Activated T-cell treated with anti-CD3 and anti-CD28 coated beads for 4 hours (primary cell): ENCODE results near the gene NR6A1.

Experiments used
- DNase-seq: peaks from one replicate; pipeline ENCODE4 v3.0.0-alpha.2; 2020

The NR6A1 gene

GRCh38 chr9:124794902-124795491 is 23.9 kb upstream of the NR6A1 start:
- DNase-seq = no peak

- DNase-seq = no peak
These were observed 22.0 kb upstream of the NR6A1 start for GRCh38 chr9:124793015-124793541.

- DNase-seq = no peak
These were observed 21.3 kb upstream of the NR6A1 start for GRCh38 chr9:124792257-124793014.

DNA sequence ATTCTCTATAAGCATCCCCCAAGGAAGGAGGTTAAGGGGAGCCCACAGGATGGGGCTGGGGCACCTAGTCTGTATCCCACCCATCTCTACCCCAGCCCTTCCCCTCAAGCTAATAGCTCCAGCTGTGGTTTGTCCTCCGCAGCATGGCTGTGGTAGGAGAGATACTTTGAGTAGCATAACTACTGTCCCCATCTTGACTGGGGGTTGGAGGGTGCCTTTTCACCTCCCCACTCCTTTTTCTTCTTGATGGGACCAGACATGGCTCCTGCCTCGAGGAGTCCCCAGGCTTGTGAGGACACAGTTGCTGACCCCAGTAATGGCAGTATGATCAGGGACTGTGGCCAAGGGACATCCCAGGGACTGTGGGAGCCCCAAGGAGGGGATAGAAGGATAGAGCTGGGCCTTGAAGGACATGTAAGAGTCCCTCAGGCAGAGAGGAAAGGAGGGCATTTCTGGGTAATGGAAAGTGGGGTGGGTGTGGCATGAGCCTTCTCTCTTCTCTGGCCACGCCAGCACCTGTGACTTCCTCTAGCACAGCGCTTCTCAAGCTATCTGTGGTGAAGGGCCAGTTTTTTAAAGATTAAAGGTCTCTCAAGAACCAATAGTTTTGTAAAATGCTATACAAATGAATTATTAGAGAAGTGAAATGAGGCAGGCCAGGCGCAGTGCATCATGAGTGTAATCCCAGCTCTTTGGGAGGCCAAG is 19.8 kb upstream of the NR6A1 start:
- no peak for DNase-seq

DNA sequence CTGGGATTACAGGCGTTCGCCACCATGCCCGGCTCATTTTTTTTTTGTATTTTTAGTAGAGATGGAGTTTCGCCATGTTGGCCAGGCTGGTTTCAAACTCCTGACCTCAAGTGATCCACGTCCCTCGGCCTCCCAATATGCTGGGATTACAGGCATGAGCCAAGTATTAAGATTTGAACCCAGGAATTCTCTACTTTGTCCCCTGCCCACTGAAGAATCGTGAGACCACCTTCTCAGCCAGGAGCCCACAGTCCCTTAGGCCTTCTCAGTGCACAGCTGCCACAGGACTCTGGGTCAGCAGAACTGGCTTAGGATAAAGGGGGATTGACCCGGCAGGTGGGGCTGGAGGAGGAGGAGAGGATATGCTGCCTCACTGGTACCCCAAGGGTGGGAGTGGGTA is 19.2 kb upstream of the NR6A1 start:
- no peak for DNase-seq

GRCh38 chr9:124789531-124789930 is 18.4 kb upstream of the NR6A1 start:
- DNase-seq = no peak

DNA sequence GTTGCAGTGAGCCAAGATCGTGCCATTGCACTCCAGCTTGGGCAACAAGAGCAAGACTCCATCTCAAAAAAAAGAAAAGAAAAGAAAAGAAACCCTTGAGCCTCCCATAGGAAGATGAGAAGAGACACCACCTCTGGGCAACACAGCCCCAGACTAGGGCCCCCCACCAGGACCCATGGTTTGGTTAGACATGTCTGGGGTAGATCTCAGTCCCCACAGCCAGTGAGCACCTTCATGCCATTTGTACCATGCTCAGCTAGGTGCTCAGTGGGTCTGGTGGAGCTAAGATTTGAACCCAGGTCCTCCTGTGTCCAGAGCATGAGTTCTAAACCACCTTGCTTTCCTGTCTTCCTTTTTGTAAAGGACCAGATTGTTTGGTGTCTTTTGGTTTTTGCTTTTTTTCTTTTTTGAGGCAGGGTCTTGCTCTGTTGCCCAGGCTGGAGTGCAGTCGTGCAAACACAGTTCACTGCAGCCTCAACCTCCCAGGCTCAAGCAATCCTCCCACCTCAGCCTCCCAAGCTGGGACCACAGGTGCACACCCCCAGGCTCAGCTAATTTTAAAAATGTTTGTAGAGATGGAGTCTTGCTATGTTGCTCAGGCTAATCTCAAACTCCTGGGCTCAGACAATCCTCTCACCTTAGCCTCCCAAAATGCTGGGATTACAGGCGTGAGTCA is 17.6 kb upstream of the NR6A1 start:
- no peak for DNase-seq

- DNase-seq = no peak
These were observed 15.9 kb upstream of the NR6A1 start for GRCh38 chr9:124786881-124787573.

DNA sequence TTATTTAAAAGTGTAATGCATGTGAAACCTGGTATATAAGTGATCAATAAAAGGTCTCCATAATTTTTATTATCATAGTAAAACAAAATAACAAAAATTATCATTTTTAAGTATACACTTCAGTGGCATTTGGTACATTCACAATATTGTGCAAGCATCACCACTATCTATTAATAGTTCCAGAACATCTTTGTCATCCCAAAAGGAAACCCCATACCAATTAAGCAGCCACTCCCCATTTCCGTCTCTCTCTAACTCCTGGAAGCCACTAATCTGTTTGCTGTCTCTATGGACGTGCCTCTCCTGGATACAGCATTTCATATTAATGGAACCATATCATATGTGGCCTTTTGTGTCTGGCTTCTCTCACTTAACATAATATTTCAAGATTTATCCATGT is 13.4 kb upstream of the NR6A1 start:
- no peak for DNase-seq

GRCh38 chr9:124783830-124784229 is 12.7 kb upstream of the NR6A1 start:
- DNase-seq = no peak

DNA sequence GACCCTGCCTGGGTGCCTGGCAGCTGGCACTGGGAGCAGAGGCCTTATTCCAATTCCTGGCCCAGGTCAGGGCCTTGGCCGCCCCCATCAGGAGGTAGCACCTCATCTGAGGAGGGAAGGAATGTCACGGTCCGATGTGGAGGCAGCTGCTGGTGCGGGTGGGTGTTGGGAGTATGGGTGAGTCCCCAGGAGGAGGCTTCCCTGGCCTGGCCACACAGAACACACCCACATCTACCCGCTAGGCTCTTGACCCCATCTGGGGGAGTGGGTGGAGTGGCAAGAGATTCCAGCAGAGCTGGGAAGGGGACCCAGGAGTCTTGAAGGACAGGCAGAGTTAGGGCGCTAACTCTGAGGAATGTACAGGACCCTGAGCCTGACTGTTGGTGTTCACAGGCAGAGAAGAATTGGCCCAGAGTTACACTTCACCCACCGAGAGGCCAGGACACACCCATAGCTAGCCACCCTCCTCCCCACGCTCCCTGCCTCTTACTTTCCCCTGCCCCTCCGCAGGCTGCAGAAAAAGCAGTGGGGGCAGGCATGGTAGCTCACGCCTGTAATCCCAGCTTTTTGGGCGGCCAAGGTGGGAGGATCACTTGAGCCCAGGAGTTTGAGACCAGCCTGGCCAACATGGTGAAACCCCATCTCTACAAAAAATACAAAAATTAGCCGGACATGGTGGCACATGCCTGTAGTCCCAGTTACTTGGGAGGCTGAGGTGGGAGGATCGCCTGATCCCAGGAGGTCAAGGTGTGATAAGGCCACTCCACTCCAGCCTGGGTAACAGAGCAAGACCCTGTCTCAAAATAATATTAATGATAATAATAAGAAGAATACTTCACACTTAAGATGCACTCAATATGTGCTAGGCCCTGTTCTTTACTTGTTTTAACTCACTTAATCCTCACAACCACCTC is 11.8 kb upstream of the NR6A1 start:
- no peak for DNase-seq

- DNase-seq = no peak
These were observed 11.0 kb upstream of the NR6A1 start for GRCh38 chr9:124781967-124782660.

GRCh38 chr9:124780757-124781151 is 9.6 kb upstream of the NR6A1 start:
- no peak for DNase-seq

DNA sequence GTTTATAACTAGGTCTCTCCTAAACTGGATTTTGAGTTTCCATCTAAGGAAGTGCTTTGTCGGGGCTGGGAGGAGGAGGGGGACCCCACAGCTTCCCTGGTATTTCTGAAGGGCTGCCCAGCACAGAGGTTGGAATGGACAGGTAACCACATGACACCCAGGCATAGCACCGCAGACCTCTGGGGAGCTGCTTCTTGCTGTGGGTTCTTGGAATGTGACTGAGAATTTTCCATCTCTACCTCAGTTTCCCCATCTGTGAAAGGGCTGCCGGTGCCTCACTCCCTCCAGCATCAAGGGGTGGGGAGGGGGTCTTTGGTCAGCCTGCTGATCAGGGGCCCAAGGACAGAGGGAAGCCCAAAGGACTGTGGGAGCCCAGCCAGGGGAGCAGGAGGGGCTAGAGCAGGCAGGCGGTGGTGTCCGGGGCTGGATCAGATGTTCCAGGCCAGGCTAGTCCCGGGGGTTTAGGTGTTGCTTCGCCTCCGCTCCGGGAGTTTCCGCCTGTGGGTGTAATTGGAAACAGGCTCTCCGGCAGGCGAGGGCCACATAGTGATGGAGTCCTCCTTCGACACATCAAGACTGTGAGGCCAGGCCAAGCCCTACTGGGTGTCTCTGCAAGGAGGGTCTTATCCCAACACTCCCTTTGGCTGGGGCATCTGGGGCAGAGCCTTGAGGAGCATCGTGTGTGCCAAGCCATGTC is 9.1 kb upstream of the NR6A1 start:
- DNase-seq = no peak

GRCh38 chr9:124779368-124780059 is 8.4 kb upstream of the NR6A1 start:
- DNase-seq = no peak

DNA sequence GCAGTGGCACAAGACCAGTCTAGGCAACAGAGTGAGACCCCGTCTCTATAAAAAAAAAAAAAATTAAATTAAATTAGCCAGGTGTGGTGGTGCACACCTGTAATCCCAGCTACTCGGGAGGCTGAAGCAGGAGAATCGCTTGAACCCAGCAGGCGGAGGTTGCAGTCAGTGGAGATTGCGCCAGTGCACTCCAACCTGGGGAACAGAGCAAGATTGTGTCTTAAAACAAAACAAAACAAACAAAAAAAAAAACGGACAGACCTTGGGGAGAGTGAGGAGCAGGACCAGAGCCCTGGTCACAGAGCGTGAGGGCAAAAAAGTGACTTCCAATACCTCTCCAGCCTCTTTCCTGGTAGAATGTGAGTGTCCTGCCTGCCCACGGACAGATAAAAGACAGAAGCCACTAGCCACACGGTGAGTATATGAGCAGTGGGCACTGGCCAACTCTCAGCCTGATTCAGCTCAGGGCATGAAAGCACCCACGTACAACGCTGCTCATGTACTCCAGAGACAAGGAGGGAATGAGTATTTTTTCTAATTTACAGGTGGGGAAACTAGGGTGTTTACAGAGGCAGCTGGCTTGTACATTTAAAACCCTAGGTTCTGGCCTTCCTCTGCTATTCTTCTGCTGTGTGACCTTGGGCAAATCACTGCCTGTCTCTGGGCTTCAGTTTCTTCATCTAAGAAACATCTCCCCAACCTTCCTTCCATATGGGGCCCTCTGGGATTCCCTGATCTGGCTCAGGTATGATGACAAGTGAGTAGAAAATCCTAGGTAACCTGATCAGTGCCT is 7.7 kb upstream of the NR6A1 start:
- no peak for DNase-seq

DNA sequence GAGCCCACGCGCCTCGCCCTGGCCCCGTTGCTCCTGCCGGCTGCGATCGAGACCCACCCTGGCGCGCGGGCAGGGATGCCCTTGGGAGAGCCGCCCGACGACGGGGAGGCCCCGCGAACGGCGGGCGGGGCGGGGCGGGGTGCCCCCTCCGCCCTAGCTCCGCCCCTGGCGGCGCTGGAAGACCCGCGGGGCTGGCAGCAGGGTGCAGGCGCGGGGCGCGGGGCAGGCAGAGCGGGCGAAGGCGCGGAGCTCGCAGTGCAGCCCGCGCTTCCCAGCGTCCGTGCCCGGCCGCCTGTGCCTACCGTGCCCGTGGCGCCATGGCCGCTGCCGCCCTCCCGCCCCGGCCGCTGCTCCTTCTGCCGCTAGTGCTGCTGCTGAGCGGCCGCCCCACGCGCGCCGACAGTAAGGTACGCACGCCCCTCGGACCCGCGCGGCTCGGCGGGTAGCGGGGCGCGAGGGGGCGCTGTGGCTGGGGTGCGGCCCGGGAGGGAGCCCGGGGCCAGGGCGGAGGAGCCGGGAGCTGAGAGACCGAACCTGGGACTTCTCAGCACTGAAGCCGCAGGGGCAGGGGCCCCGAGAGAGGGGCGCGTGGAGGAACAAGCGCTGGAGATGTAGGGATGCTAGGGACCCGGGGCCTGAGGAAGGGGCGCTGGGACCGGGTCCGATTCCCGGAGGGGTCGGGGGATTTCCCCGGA is 6.0 kb upstream of the NR6A1 start, which contains the start of gene OLFML2A:
Gene OLFML2A, plus strand, starts transcription at position 180 of the 695 bp plus-strand sequence. Its CDS starts 138 bp downstream, at position 318.
- DNase-seq = no peak

- no peak for DNase-seq
These were observed 5.5 kb upstream of the NR6A1 start for GRCh38 chr9:124776618-124776953.
